ENCODE data around the gene TAS2R20. TPM values are rescaled to one million over a fixed set of nuclear protein-coding genes. Genes with fewer than 3 reads are reported as not detected.

Gene TAS2R20
- total RNA-seq, 1 experiment from 2014 or later: 0.05 TPM

- DNase-seq (ENCODE audit: low read depth): no peak
These were observed 37.9 kb downstream of the TAS2R20 start for GRCh38 chr12:10960211-10960610.

DNA sequence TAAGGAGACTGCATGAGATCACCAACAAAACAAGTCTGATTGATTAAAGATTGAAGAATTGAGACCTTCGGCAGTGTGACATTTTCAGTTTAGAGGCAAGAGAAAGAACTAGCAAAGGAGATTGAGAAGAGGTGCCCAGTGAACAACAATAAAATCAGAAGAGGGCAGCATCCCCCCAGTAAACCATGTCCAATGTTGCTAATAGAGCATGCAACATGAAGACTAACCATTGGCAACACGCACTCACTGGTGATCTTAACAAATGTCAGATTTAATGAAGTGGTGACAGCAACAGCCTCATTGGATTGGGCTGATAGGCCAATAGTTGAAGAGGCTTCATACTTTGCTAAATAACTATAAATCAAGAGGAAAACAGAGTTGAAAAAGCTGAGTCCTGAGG, 38.3 kb downstream of the TAS2R20 start:
- no peak for DNase-seq (ENCODE audit: low read depth)

DNA sequence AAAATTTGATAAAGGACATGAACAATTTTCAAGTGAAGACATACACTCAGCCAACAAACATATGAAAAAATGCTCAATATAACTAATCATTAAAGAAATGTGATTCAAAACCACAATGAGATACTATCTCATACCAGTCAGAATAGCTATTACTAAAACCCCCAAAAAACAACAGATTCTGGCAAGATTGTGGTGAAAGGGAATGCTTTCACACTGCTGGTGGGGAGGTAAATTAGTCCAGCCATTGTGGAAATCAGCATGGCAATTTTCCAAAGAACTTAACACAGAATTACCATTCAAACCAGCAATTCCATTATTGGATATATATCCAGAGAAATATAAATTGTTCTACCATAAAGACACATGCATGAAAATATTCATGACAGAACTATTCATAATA, 40.4 kb downstream of the TAS2R20 start:
- no peak for DNase-seq (ENCODE audit: low read depth)

DNA sequence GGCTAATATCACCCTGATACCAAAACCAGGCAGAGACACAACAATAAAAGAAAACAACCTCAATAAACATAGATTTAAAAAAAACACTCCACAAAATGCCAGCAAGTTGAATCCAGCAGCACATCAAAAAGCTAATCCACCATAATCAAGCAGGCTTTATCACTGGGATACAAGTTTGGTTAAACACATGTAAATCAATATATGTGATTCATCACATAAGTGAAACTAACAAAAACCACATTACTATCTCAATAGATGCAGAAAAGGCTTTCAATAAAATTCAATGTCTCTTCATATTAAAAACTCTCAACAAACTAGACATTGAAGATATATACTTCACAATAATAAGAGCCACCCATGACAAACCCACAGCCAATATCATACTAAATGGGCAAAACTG, 42.0 kb downstream of the TAS2R20 start:
- no peak for DNase-seq (ENCODE audit: low read depth)

DNA sequence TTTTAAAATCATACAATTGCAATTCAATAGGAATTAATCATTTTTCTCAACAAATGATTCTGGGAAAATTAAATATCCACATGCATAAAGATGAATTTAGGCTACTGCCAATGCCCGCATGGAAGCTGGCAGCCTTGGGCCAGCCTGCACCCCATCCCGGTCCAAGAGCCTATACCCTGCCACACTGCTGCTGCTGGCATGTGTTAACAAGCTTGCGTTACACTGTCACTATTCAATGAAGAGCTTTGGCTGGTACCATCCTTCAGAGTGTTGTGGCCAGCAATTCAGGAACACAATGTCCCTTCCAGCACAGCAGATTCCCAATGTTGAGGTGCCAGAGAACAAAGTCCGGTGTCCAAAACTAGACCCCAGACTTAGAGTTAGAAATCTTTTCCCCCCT, 45.5 kb downstream of the TAS2R20 start:
- no peak for DNase-seq (ENCODE audit: low read depth)

Other genes with a start within 250 kb of the TAS2R20 start
- not detected in 2 replicates for gene TAS2R7, start 195.7 kb downstream of the TAS2R20 start, total RNA-seq (2014; rRNA removed; shearing (Covaris generic))
- not detected in 2 replicates for gene TAS2R8, start 191.0 kb downstream of the TAS2R20 start, total RNA-seq (2014; rRNA removed; shearing (Covaris generic))
- not detected in 2 replicates for gene TAS2R9, start 188.1 kb downstream of the TAS2R20 start, total RNA-seq (2014; rRNA removed; shearing (Covaris generic))
- gene TAS2R10, start 171.9 kb downstream of the TAS2R20 start, total RNA-seq (2014; rRNA removed; shearing (Covaris generic)): 0.37 TPM in 1 of 2 replicates, not detected in the other
- gene PRR4, start 148.8 kb downstream of the TAS2R20 start, total RNA-seq (2014; rRNA removed; shearing (Covaris generic)): 1.8 and 3.4 TPM in 2 replicates
- 7.9 and 8.7 TPM in 2 replicates for gene PRH1, start 114.0 kb downstream of the TAS2R20 start, total RNA-seq (2014; rRNA removed; shearing (Covaris generic))
- gene TAS2R13, start 88.7 kb downstream of the TAS2R20 start, total RNA-seq (2014; rRNA removed; shearing (Covaris generic)): 0.13 and 0.42 TPM in 2 replicates
- gene PRH2, start 69.1 kb downstream of the TAS2R20 start, total RNA-seq (2014; rRNA removed; shearing (Covaris generic)): 0.63 TPM in 1 of 2 replicates, not detected in the other
- 0.74 and 1.5 TPM in 2 replicates for gene TAS2R14, start 59.0 kb downstream of the TAS2R20 start, total RNA-seq (2014; rRNA removed; shearing (Covaris generic))
- 0.13 TPM in 1 of 2 replicates, not detected in the other for gene TAS2R50, start 11.4 kb downstream of the TAS2R20 start, total RNA-seq (2014; rRNA removed; shearing (Covaris generic))
- gene TAS2R19, start 24.3 kb upstream of the TAS2R20 start, total RNA-seq (2014; rRNA removed; shearing (Covaris generic)): 0.23 and 0.40 TPM in 2 replicates
- gene TAS2R31, start 33.1 kb upstream of the TAS2R20 start, total RNA-seq (2014; rRNA removed; shearing (Covaris generic)): 0.29 and 0.40 TPM in 2 replicates
- not detected in 2 replicates for gene TAS2R46, start 64.0 kb upstream of the TAS2R20 start, total RNA-seq (2014; rRNA removed; shearing (Covaris generic))
- not detected in 2 replicates for gene TAS2R43, start 94.0 kb upstream of the TAS2R20 start, total RNA-seq (2014; rRNA removed; shearing (Covaris generic))
- gene TAS2R30, start 136.3 kb upstream of the TAS2R20 start, total RNA-seq (2014; rRNA removed; shearing (Covaris generic)): 0.23 and 0.27 TPM in 2 replicates
- gene SMIM10L1, start 172.9 kb upstream of the TAS2R20 start, total RNA-seq (2014; rRNA removed; shearing (Covaris generic)): 9.9 and 11.9 TPM in 2 replicates
- not detected in 2 replicates for gene TAS2R42, start 188.6 kb upstream of the TAS2R20 start, total RNA-seq (2014; rRNA removed; shearing (Covaris generic))